ENCODE measurements around the gene PNPLA2. TPM values are rescaled to one million over a fixed set of nuclear protein-coding genes. Genes with fewer than 3 reads are reported as not detected.

PNPLA2 gene
- total RNA-seq, 1 experiment from 2014 or later: 10.3 TPM

DNA sequence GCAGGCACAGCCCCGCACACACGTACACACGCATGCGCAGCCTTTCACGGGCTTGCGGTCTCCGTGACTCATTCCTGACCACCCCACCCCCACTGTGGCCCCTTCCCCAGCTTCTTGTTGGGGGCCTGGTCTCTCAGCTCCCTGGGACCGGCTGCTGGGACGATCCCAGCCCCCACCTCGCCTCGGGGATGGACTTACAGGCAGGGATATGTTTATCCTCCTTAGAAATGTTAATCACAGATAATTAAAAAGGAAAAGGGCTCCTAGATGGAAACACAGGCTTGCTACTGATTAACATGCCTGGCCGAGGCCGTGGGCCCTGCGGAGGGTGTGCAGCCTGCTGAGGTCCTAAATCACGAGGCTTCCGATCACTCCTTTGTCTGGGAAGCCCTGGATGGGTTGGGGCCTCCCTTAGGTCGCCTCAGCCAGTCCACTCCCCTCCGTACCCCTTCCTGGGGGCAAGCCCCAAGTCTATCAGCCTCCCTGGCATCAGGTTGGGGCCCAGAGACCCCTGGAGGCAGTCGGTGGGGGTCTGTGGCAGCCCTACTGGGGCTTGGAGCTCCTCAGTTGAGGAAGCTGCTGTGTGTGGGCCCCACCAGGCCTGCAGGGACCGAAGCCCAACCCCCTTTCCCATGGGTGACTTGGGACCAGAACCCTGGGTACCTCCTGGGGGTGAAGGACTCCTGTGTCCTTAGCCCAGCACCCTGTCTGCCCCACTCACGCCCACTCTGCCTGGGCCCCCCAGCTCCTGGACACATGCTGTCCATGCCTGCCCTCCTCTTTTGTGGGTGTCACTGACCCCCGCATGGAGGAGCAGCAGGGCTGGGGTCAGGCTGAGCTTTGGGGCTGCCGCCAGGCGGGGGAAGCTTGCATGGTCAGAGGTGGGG is 44.6 kb downstream of the PNPLA2 start:
- in situ Hi-C loops (cut with HindIII; ENCODE audit: low sequenced_read_pairs): no loop called here
- no peak for DNase-seq (ENCODE audit: low spot score)

DNA sequence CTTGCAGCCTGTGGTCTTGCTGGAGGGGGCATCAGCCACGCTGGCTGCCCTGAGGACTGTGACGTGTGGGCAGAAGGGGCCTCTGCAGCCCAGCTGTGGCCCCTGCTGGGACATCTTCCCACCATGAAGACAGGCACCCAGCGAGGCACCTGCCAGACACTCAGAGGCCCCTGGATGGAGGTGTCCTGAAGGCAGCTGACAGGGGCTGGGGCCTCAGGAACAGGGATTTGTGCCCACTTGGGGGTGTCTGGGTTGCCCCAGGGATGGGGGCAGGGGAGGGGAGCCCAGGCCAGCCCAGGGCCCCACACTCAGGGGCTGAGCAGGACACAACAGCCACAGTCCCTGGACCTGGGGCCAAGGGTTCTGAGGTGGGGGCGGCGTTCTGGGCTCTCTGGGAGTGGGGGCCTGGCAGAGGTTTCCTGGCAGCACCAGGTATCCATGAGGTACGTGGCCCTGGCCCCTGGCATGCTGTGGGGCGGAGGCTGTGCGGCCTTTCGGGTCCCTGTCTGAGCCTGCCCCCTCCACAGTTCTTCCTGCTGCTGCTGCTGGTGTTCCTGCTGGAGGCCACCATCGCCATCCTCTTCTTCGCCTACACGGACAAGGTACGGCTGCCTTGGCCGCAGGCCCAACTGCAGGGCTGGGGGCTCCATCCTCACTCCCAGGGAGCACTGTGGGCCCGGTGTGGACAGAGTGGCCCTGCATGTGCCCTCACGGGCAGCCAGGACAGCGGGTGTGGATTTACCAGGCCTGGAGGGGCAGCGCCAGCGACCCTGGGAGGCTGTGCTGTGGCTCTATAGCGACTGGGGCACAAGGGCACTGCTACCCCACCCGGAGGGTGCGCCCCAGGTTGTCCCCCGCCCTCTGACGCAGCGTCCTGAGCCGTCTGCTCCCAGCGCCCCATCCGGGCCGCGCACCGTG is 45.5 kb downstream of the PNPLA2 start:
- in situ Hi-C loops (cut with HindIII; ENCODE audit: low sequenced_read_pairs): no loop called here
- DNase-seq (ENCODE audit: low spot score): no peak

DNA sequence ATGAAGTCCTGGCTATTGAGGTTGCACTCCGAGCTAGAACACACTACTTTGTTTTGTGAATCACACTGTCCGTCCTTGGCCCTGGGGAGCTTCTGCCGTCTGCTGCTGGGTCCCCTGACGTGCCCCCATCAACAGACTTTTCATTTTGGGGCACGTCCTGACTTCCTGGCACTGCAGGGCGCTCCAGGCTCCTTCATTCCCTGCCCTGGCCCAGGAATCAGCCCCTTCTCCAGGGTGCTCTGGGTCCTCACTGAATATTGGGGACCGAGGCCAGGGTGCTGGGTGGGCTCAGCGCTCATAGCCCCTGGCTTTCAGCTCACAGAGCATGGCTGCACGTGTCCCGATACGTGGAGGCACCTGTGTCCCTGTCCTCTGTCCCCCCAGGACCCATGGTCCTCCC is 46.2 kb downstream of the PNPLA2 start:
- DNase-seq (ENCODE audit: low spot score): no peak
- in situ Hi-C loops (cut with HindIII; ENCODE audit: low sequenced_read_pairs): no loop called here

DNA sequence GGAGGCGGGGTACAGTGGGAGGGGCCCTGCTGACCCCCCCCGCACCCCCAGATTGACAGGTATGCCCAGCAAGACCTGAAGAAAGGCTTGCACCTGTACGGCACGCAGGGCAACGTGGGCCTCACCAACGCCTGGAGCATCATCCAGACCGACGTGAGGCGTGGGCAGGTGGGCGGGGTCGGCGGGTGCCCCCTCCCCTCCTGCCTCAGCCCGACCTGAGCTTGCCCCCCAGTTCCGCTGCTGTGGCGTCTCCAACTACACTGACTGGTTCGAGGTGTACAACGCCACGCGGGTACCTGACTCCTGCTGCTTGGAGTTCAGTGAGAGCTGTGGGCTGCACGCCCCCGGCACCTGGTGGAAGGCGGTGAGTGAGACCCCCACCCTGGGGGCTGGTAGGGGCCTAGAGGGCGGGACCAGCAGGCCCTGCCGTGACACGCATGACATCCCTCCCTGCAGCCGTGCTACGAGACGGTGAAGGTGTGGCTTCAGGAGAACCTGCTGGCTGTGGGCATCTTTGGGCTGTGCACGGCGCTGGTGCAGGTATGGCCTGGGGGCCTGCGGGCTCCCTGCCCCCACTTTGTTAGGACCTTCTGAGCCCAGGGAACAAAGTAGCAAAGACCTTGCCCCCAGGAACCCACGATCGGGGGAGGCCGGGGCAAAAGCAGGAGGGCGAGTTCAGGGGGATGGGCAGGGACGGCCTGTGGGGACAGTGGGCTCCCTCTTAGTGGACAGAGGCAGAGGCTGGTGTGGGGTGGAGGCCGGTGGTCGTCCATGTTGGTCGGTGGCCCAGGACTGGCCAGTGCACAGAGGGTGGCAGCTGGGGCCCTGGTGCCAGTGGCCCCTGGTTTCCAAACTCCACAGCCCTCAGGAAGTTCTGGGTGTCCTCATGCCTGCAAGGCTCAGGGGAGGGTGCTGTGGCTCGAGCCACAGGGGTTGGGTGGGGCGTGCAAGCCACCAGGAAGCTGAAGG is 47.0 kb downstream of the PNPLA2 start:
- in situ Hi-C loops (cut with HindIII; ENCODE audit: low sequenced_read_pairs): no loop called here
- DNase-seq (ENCODE audit: low spot score): no peak

DNA sequence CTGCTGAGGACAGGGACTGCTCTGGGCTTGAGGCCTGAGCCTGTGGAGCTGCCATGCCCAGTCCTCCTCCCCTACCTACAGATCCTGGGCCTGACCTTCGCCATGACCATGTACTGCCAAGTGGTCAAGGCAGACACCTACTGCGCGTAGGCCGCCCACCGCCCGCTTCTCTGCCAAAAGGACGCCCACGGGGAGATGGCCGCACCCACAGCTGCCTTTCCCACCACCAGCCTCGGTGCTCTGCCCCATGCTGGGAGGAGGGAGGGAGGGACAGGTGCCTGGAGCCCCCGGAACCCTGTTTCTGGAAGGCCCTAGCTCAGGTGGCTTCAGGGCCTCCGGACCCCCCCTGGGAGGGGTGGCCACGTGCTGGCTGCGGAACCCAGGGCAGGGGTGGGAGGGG is 47.8 kb downstream of the PNPLA2 start:
- in situ Hi-C loops (cut with HindIII; ENCODE audit: low sequenced_read_pairs): no loop called here
- DNase-seq (ENCODE audit: low spot score): no peak

DNA sequence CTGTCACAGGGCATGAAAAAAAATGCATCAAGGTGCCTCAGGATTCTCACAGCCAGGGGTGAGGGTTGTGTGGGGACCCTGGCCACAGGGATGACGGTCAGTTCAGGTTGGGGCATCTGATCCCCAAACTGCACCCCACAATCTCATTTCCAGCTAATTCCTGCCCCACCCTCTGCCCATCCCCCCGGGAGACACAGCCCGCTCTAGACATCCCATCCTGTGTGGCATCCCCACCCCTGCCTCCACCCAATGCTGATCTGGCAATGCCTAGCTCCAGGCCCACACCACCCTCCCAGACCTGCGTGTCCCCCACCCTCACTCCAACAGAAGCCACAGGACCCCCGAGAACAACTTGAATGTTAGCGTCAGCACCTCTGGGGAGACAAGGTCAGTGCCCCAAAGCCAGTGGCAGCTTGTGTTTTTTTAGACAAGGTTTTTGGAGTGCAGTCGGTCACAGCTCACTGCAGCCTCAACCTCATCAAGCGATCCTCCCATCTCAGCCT is 49.2 kb downstream of the PNPLA2 start:
- in situ Hi-C loops (cut with HindIII; ENCODE audit: low sequenced_read_pairs): no loop called here
- no peak for DNase-seq (ENCODE audit: low spot score)

DNA sequence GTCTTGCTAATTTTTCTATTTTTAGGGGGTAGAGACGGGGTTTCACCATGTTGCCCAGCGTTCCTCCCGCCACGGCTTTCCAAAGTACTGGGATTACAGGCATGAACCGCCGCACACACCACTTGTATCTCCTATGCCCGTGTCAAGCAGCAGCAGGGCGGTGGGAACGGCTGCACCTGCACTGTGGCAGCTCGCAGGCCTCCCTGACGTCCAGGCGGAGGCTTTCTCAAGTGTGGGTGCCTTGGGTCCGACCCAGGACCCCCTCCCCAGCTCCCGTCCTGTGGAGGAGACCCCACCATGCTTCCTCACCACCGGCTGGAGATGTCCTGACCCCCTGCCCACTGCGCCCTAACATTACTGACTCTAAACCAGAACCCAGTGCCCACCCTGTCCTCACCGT is 49.7 kb downstream of the PNPLA2 start:
- in situ Hi-C loops (cut with HindIII; ENCODE audit: low sequenced_read_pairs): no loop called here
- DNase-seq (ENCODE audit: low spot score): no peak

DNA sequence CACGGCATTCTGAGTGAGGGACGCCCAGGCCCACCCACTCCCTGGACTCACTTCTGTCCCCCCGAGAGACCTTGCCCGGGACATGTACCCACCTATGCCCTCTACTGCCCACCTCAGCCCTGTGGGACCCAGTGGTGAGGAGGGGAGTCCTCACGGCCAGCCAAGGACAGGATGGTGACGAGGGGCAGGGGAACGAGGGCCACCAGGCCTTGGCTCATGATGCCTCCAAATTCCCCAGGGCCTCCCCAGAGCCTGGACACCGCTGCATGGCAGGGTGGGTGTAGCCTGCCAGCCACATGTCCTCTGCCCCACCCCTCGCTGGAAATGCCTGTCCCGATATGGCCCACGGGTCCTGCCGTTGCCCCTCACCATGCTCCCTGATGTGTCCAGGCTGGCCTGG is 50.1 kb downstream of the PNPLA2 start:
- in situ Hi-C loops (cut with HindIII; ENCODE audit: low sequenced_read_pairs): no loop called here
- no peak for DNase-seq (ENCODE audit: low spot score)

DNA sequence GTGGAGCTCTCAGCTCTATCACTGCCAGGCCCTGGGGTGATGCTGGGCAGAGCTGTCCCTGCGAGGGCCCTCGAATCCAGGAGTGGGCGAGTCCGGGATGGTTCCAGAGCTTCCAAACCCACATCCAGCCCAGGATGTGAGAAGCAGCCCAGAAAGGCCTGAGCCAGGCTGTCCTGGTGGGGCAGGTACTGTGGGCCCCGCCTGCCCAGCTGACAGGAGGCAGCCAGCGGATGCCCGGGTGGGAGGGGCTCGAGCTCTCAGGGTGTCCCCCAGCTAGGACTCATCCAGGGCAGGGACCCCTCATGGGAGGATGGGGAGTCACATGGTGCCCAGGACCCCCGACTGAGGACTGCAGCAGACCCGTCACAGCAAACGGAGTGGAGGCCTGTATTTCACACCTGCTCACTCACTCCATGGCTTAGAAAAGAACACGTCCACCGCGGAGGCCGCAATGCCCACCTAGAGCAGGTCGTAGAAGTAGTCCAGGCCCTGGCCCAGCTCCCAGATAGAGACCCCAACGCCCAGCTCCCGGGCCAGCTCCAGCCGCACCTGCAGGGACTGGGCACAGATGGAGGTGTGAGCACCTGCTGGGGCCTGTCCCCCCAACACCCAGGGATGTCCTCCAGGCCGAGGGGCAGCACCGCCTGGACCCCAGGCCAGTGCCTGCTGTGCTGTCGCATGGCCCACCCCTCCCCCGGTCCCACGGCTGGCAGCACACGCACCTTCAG is 50.8 kb downstream of the PNPLA2 start:
- in situ Hi-C loops (cut with HindIII; ENCODE audit: low sequenced_read_pairs): no loop called here
- DNase-seq (ENCODE audit: low spot score): no peak

DNA sequence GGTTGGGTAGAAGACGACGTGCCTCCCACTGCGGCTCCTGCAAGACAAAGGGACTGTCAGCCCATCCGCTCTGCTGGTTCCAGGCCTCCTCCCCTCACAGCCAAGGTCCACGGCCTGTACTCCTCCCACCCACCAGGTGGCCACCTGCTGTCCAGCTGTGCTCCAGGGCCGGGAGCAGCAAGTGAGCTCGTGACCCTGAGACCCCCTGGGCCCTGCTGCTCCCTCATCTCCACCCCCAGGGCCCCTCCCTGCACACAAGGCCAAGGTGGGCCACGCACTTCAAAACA is 51.4 kb downstream of the PNPLA2 start:
- no peak for DNase-seq (ENCODE audit: low spot score)
- in situ Hi-C loops (cut with HindIII; ENCODE audit: low sequenced_read_pairs): no loop called here

DNA sequence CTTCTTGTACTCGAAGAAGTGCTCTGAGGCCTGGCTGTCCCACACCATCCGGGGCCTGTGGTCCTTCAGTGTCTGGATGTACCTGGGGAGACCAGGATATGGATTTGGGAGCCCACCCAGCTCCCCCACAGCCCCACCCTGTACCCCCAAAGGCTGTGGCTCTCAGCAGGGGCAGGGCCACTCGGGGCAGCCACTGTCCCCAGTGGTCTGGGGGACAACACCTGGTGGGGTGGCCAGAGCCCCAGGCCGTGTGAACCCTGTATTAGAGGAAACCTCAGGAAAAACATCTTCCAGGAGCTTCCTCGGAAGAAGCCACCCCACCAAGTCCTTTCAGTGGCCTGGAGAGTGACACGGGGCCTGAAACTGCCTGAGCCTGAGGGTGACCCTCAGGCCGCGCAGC is 51.7 kb downstream of the PNPLA2 start:
- DNase-seq (ENCODE audit: low spot score): no peak
- in situ Hi-C loops (cut with HindIII; ENCODE audit: low sequenced_read_pairs): no loop called here

DNA sequence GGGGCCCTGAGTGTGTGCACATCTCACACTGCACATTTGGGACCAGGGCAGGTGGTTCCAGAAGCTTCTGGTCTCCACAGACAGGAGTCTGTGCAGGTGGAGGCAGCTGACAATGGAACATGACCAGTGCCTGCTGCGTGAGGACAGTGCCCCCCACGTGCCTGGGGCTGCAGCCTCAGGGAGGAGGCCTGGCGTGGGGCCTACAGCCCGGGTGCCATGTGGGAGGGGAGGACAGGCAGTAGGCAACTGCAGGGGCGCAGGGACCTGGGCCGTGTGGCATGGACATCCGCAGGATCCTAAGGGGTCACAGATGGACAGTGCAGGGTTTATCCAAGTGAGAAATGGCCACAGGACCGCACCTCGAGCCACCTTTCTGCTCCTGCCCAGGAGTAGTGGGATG is 52.8 kb downstream of the PNPLA2 start:
- no peak for DNase-seq (ENCODE audit: low spot score)
- in situ Hi-C loops (cut with HindIII; ENCODE audit: low sequenced_read_pairs): no loop called here

DNA sequence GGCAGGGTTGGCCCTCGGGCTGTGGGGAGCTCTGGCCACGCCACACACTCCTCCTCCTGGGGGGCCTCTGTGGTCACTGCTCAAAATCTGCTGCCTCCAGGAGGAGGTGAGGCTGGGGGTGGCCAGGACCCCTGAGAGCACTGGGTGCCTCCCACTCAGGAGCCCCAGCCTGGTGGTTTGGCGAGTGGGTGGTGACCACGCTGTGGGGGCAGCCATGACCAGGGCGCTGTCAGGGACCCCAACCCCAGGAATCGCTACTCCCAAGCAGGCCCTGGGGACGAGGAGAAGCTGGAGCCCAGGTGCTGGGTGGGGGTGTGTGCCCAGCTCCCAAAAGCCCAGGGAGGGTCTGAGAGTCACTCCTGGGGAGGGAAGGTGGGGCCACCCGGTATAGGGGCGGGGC is 54.1 kb downstream of the PNPLA2 start:
- in situ Hi-C loops (cut with HindIII; ENCODE audit: low sequenced_read_pairs): no loop called here
- DNase-seq (ENCODE audit: low spot score): no peak

DNA sequence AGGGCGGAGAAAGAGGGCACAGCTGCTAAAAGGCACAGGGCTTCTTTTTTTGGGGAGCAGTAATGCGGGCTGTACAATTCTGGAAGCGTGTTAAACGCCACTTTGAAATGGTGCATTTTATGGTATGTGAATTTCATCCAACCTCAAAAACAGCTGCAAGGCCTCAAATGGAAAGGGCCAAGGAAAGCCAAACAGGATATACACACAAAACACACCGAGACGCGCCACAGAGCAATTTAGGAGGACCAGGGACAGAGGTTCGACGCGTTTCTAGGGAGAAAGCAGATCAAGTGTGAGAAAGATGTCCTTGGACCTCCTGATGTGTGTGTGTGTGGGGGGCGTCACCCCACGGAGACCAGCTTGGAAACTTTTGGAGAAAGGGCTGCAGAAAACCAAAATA is 55.0 kb downstream of the PNPLA2 start:
- DNase-seq (ENCODE audit: low spot score): no peak
- in situ Hi-C loops (cut with HindIII; ENCODE audit: low sequenced_read_pairs): no loop called here

Other genes starting within 250 kb of the PNPLA2 start
- gene PHRF1, start 242.4 kb upstream of the PNPLA2 start, total RNA-seq (2014; rRNA removed; shearing (Covaris generic)): 34.8 and 39.3 TPM in 2 replicates
- gene IRF7, start 203.0 kb upstream of the PNPLA2 start, total RNA-seq (2014; rRNA removed; shearing (Covaris generic)): 1.1 and 3.6 TPM in 2 replicates
- gene CDHR5, start 194.0 kb upstream of the PNPLA2 start, total RNA-seq (2014; rRNA removed; shearing (Covaris generic)): not detected in 2 replicates
- gene SCT, start 191.7 kb upstream of the PNPLA2 start, total RNA-seq (2014; rRNA removed; shearing (Covaris generic)): not detected in 2 replicates
- not detected in 2 replicates for gene DRD4, start 181.6 kb upstream of the PNPLA2 start, total RNA-seq (2014; rRNA removed; shearing (Covaris generic))
- gene DEAF1, start 123.7 kb upstream of the PNPLA2 start, total RNA-seq (2014; rRNA removed; shearing (Covaris generic)): 70.5 and 73.2 TPM in 2 replicates
- gene TMEM80, start 123.1 kb upstream of the PNPLA2 start, total RNA-seq (2014; rRNA removed; shearing (Covaris generic)): 14.8 and 19.8 TPM in 2 replicates
- gene EPS8L2, start 112.7 kb upstream of the PNPLA2 start, total RNA-seq (2014; rRNA removed; shearing (Covaris generic)): 18.2 and 27.9 TPM in 2 replicates
- gene TALDO1, start 71.5 kb upstream of the PNPLA2 start, total RNA-seq (2014; rRNA removed; shearing (Covaris generic)): 201 and 229 TPM in 2 replicates
- gene GATD1, start 41.4 kb upstream of the PNPLA2 start, total RNA-seq (2014; rRNA removed; shearing (Covaris generic)): 56.6 and 63.4 TPM in 2 replicates
- gene CEND1, start 28.8 kb upstream of the PNPLA2 start, total RNA-seq (2014; rRNA removed; shearing (Covaris generic)): 0.74 and 0.95 TPM in 2 replicates
- 48.2 and 76.5 TPM in 2 replicates for gene SLC25A22, start 20.6 kb upstream of the PNPLA2 start, total RNA-seq (2014; rRNA removed; shearing (Covaris generic))
- 25.5 and 29.5 TPM in 2 replicates for gene PIDD1, start 13.7 kb upstream of the PNPLA2 start, total RNA-seq (2014; rRNA removed; shearing (Covaris generic))
- gene RPLP2, start 8.9 kb upstream of the PNPLA2 start, total RNA-seq (2014; rRNA removed; shearing (Covaris generic)): 411 and 422 TPM in 2 replicates
- 28.3 and 47.8 TPM in 2 replicates for gene CRACR2B, start 9.0 kb downstream of the PNPLA2 start, total RNA-seq (2014; rRNA removed; shearing (Covaris generic))
- gene CD151, start 14.0 kb downstream of the PNPLA2 start, total RNA-seq (2014; rRNA removed; shearing (Covaris generic)): 179 and 226 TPM in 2 replicates
- gene POLR2L, start 23.6 kb downstream of the PNPLA2 start, total RNA-seq (2014; rRNA removed; shearing (Covaris generic)): 139 and 191 TPM in 2 replicates
- gene TSPAN4, start 23.9 kb downstream of the PNPLA2 start, total RNA-seq (2014; rRNA removed; shearing (Covaris generic)): 182 and 224 TPM in 2 replicates
- gene CHID1, start 91.9 kb downstream of the PNPLA2 start, total RNA-seq (2014; rRNA removed; shearing (Covaris generic)): 64.2 and 83.4 TPM in 2 replicates
- gene AP2A2, start 107.0 kb downstream of the PNPLA2 start, total RNA-seq (2014; rRNA removed; shearing (Covaris generic)): 47.5 and 57.1 TPM in 2 replicates
- not detected in 2 replicates for gene MUC6, start 217.8 kb downstream of the PNPLA2 start, total RNA-seq (2014; rRNA removed; shearing (Covaris generic))